Glutamatergic neuron (in vitro differentiated cells): ENCODE results near the gene REXO1. TPM values are rescaled to one million over a fixed set of nuclear protein-coding genes. Genes with fewer than 3 reads are reported as not detected.
A peak's percentile ranks its signal among the peaks of the same experiment; 100 is the strongest.

Experiments used
- DNase-seq: peaks from one replicate; pipeline ENCODE4 v3.0.0; 2022
- H3K27ac Mint-ChIP-seq: one replicate; pipeline ENCODE4 v1.8.0; 2020; ENCODE audit warnings: mild to moderate bottlenecking, mixed read lengths, inconsistent platforms; ENCODE audit not compliant: unreplicated experiment
- H3K27me3 Mint-ChIP-seq: one replicate; pipeline ENCODE4 v1.8.0; 2020; ENCODE audit warnings: mild to moderate bottlenecking, moderate library complexity, mixed read lengths, inconsistent platforms; ENCODE audit not compliant: unreplicated experiment
- H3K36me3 Mint-ChIP-seq: one replicate; pipeline ENCODE4 v1.8.0; 2020; ENCODE audit warnings: mild to moderate bottlenecking, mixed read lengths, inconsistent platforms; ENCODE audit not compliant: unreplicated experiment
- H3K4me1 Mint-ChIP-seq: one replicate; pipeline ENCODE4 v1.8.0; 2020; ENCODE audit warnings: mild to moderate bottlenecking, low read depth, mixed read lengths, inconsistent platforms; ENCODE audit not compliant: unreplicated experiment
- H3K4me3 Mint-ChIP-seq: one replicate; pipeline ENCODE4 v1.8.0; 2020; ENCODE audit warnings: mild to moderate bottlenecking, mixed read lengths, inconsistent platforms; ENCODE audit not compliant: unreplicated experiment
- H3K9me3 Mint-ChIP-seq: one replicate; pipeline ENCODE4 v1.8.0; 2020; ENCODE audit warnings: mild to moderate bottlenecking, moderate library complexity, mixed read lengths, inconsistent platforms; ENCODE audit not compliant: unreplicated experiment
- total RNA-seq: library from RNA; stranded (reverse); fragmentation: NEBNext Ultra II Directional; extraction: Animal tissue kit (Norgen Biotek cat#: 25700); gene quantifications from one replicate; pipeline ENCODE4 v1.2.1, GENCODE V29; 2021; ENCODE audit not compliant: unreplicated experiment
- TF ChIP-seq, protein P1 (sequence below): fragments of 200-600 bp; sonication (generic); IDR thresholded peaks from one replicate; pipeline ENCODE4 v1.5.0; 2021; ENCODE audit not compliant: partially characterized antibody, unreplicated experiment

Gene REXO1
- total RNA-seq, 1 donor from 2014 or later, result 65.7 TPM

GRCh38 chr19:1829958-1830357 is 18.3 kb downstream of the REXO1 start:
- no peak overlapping the region for H3K27ac Mint-ChIP-seq
- H3K4me1 Mint-ChIP-seq, result peaks cover 26% of the 10 kb centered on the region
- peaks cover 1% of the 10 kb centered on the region for H3K9me3 Mint-ChIP-seq
- no peak overlapping the region for H3K4me3 Mint-ChIP-seq
- H3K36me3 Mint-ChIP-seq, result no peaks in the 10 kb centered on the region
- H3K27me3 Mint-ChIP-seq, result peaks cover 2% of the 10 kb centered on the region
- TF ChIP-seq, protein P1, sequence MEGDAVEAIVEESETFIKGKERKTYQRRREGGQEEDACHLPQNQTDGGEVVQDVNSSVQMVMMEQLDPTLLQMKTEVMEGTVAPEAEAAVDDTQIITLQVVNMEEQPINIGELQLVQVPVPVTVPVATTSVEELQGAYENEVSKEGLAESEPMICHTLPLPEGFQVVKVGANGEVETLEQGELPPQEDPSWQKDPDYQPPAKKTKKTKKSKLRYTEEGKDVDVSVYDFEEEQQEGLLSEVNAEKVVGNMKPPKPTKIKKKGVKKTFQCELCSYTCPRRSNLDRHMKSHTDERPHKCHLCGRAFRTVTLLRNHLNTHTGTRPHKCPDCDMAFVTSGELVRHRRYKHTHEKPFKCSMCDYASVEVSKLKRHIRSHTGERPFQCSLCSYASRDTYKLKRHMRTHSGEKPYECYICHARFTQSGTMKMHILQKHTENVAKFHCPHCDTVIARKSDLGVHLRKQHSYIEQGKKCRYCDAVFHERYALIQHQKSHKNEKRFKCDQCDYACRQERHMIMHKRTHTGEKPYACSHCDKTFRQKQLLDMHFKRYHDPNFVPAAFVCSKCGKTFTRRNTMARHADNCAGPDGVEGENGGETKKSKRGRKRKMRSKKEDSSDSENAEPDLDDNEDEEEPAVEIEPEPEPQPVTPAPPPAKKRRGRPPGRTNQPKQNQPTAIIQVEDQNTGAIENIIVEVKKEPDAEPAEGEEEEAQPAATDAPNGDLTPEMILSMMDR, result no peak
- DNase-seq, result no peak

DNA sequence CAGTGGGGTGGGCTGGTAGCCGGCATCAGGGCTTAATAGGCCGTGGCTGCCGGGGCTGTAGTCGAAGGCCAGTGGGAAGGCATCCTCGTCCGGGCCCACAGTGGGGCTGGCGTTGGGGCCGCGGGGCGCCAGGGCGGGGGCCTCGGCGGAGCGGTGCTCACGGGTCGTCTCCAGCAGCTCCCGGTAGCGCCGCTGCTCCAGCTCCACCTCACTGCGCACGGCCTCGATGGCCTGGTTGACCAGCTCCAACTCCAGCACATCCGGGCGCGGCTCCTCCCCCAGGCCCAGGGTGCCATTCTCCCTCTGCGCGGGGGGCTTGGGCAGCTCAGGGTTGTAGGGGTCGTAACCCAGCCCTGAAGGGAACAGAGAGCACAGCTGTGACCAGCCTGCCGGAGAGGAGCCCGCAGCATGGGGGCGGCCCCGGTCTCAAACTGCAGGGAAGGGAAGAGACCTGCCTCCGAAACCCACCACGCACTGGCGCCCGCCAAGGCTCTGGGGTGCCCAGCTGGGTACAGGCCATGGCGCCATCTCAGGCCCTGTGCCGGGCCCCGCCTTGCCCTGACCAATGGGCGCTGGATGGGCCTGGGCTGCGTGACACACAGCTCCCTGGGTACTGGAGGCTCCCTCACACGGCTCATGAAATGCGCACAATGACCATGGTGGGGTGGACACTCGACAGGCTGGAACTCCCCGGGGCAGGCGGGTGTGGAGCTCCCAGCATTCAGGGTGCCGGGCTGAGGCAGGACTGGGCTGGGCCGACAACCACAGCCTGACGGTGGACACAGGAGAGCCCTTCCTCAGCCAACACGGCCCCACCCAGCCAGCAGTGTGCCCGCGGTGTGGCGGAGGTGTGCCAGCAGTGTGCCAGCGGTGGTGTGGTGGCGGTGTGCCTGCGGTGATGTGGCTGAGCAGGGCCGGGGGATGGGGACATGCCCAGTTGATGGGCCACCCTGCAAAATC is 19.7 kb downstream of the REXO1 start:
- H3K9me3 Mint-ChIP-seq, result peaks cover 4% of the 10 kb centered on the region
- peaks cover 19% of the 10 kb centered on the region for H3K4me1 Mint-ChIP-seq
- DNase-seq, result peak; percentile 15
- H3K27ac Mint-ChIP-seq, result no peak overlapping the region
- peaks cover 2% of the 10 kb centered on the region for H3K27me3 Mint-ChIP-seq
- TF ChIP-seq, protein P1, result no peak
- H3K4me3 Mint-ChIP-seq, result no peak overlapping the region
- H3K36me3 Mint-ChIP-seq, result no peaks in the 10 kb centered on the region

DNA sequence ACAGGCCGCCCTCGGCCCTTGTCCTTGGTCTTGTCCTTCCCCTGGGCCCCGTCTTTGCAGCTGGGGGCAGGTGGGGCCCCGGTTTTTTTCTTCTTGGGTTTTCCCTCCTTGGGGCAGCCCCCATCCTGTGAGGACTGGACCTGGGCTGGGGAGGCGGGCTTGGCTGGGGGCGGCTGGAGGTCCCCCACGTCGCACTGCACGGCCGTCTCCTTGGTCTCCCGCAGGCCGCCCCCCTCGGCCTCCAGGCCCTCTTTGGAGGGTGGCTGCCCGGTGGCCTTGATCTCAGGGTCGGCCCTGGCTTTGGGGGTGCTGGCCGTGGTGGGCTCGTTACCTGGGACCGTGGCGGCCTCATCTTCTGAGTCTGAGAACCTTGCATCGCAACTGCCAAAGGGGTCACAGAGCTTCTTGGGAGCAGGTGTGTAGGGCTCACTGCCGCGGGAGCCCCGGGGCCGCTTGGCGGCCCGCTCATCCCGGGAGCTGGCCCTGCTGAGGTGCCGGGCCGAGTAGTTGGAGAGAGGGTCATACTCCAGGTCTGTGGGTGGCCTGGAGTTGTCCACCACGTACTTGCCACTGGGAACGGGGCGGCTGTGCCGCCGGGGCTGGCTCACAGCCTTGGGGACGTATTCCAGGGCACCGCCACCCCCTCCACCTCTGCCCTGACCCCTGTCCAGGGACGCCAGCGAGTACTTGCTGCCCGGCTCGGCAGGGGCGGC is 20.6 kb downstream of the REXO1 start:
- H3K4me1 Mint-ChIP-seq, result peaks cover 16% of the 10 kb centered on the region
- TF ChIP-seq, protein P1, result no peak
- H3K27ac Mint-ChIP-seq, result no peak overlapping the region

DNA sequence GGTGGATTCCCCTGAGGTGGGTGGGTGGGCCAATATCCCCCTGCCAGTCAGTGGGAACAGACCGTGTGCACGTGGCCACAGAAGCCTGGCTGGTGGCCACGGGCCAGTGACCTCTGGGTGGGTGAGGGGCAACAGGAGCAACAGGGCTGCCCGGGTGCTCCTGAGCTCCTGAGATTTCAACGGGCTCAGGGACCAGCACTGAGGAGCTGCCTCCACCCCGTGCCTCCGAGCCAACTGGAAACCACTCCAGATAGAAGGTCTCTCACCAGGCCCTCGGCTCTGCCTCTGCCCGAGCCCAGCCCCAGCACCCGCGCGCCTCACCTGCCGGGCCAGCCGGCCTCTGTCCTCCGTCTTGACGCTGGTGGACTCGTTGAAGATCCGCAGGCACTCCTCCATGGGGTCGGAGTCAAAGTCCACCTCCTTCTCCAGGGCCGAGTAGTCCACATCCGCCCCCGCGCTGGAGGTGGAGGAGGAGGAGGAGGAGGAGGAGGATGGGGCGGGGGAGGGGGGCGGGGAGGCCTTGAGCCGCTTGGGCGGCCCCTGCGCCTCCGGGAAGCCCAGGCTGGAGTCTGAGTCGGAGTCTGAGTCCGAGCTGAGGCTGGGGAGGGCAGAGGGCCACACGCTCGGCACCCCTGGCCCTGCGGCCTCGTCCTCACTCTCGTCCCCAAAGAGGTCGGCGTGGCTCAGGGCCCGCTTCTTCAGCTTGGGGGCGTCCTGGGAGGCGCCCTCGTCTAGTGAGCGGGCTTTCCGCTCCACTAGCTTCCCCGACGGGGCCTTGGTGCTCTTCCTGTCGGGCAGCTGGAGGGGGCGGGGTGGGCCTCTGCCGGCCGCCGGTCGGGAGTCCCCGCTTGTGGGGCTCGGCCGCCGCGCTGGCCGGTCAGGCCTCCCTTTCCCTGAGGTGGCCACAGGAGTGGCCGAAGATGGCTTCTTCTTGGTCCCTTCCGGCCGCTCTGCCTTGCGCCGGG is 21.4 kb downstream of the REXO1 start:
- H3K4me1 Mint-ChIP-seq, result peaks cover 12% of the 10 kb centered on the region
- TF ChIP-seq, protein P1, result no peak
- H3K27ac Mint-ChIP-seq, result no peak overlapping the region
- peaks cover 1% of the 10 kb centered on the region for H3K27me3 Mint-ChIP-seq
- no peaks in the 10 kb centered on the region for H3K36me3 Mint-ChIP-seq
- H3K4me3 Mint-ChIP-seq, result no peak overlapping the region
- H3K9me3 Mint-ChIP-seq, result peaks cover 4% of the 10 kb centered on the region
- peak; percentile 38 for DNase-seq

More for the DNA sequence above, 20.6 kb downstream of the REXO1 start:
- peaks cover 4% of the 10 kb centered on the region for H3K9me3 Mint-ChIP-seq
- no peaks in the 10 kb centered on the region for H3K36me3 Mint-ChIP-seq
- H3K4me3 Mint-ChIP-seq, result no peak overlapping the region
- peaks cover 2% of the 10 kb centered on the region for H3K27me3 Mint-ChIP-seq
- peak; percentile 15 for DNase-seq
